ENCODE results near the gene TBL1XR1.

The TBL1XR1 gene

GRCh38 chr3:177111541-177111949 is 85.7 kb downstream of the TBL1XR1 start:
- no peaks in the 10 kb centered on the region for H3K27me3 ChIP-seq (ENCODE audit: control insufficient read depth, insufficient read depth, low read length)
- no peak overlapping the region for H3K4me3 ChIP-seq (ENCODE audit: low read depth, low read length)
- no peaks in the 10 kb centered on the region for H3K9me3 ChIP-seq (ENCODE audit: control insufficient read depth, insufficient read depth, low read length)
- H3K36me3 ChIP-seq (ENCODE audit: control insufficient read depth, insufficient read depth, low read length) = no peaks in the 10 kb centered on the region
- no peak overlapping the region for H3K9ac ChIP-seq (ENCODE audit: low read depth, low read length)
- H3K4me1 ChIP-seq (ENCODE audit: control insufficient read depth, insufficient read depth, low read length) = peaks cover 19% of the 10 kb centered on the region

- no peak overlapping the region for H3K4me3 ChIP-seq (ENCODE audit: low read depth, low read length)
- no peaks in the 10 kb centered on the region for H3K36me3 ChIP-seq (ENCODE audit: control insufficient read depth, insufficient read depth, low read length)
- no peaks in the 10 kb centered on the region for H3K27me3 ChIP-seq (ENCODE audit: control insufficient read depth, insufficient read depth, low read length)
- H3K9ac ChIP-seq (ENCODE audit: low read depth, low read length) = no peak overlapping the region
- no peaks in the 10 kb centered on the region for H3K9me3 ChIP-seq (ENCODE audit: control insufficient read depth, insufficient read depth, low read length)
- H3K4me1 ChIP-seq (ENCODE audit: control insufficient read depth, insufficient read depth, low read length) = peaks cover 21% of the 10 kb centered on the region
Measured at GRCh38 chr3:177110895-177111294, 86.4 kb downstream of the TBL1XR1 start.

GRCh38 chr3:177110386-177110785 is 86.9 kb downstream of the TBL1XR1 start:
- Histone ChIP-seq H3K4me1 (ENCODE audit: control insufficient read depth, insufficient read depth, low read length) (peaks cover 26% of the 10 kb centered on the region), H3K9me3 (ENCODE audit: control insufficient read depth, insufficient read depth, low read length) (no peaks in the 10 kb centered on the region), H3K4me3 (ENCODE audit: low read depth, low read length) (no peak overlapping the region), H3K27me3 (ENCODE audit: control insufficient read depth, insufficient read depth, low read length) (no peaks in the 10 kb centered on the region), H3K9ac (ENCODE audit: low read depth, low read length) (no peak overlapping the region), H3K36me3 (ENCODE audit: control insufficient read depth, insufficient read depth, low read length) (no peaks in the 10 kb centered on the region)

GRCh38 chr3:177109688-177110330 is 87.5 kb downstream of the TBL1XR1 start:
- Histone ChIP-seq H3K9ac (ENCODE audit: low read depth, low read length) (no peak overlapping the region), H3K4me3 (ENCODE audit: low read depth, low read length) (no peak overlapping the region), H3K4me1 (ENCODE audit: control insufficient read depth, insufficient read depth, low read length) (peaks cover 26% of the 10 kb centered on the region)

GRCh38 chr3:177108648-177109047 is 88.6 kb downstream of the TBL1XR1 start:
- H3K4me1 ChIP-seq (ENCODE audit: control insufficient read depth, insufficient read depth, low read length) = peaks cover 26% of the 10 kb centered on the region
- H3K9ac ChIP-seq (ENCODE audit: low read depth, low read length) = no peak overlapping the region

More at GRCh38 chr3:177109688-177110330, 87.5 kb downstream of the TBL1XR1 start:
- Histone ChIP-seq H3K36me3 (ENCODE audit: control insufficient read depth, insufficient read depth, low read length) (no peaks in the 10 kb centered on the region), H3K9me3 (ENCODE audit: control insufficient read depth, insufficient read depth, low read length) (no peaks in the 10 kb centered on the region), H3K27me3 (ENCODE audit: control insufficient read depth, insufficient read depth, low read length) (no peaks in the 10 kb centered on the region)

GRCh38 chr3:177107461-177108239 is 89.6 kb downstream of the TBL1XR1 start:
- Histone ChIP-seq H3K36me3 (ENCODE audit: control insufficient read depth, insufficient read depth, low read length) (no peaks in the 10 kb centered on the region), H3K9me3 (ENCODE audit: control insufficient read depth, insufficient read depth, low read length) (no peaks in the 10 kb centered on the region), H3K4me1 (ENCODE audit: control insufficient read depth, insufficient read depth, low read length) (peaks cover 26% of the 10 kb centered on the region), H3K9ac (ENCODE audit: low read depth, low read length) (no peak overlapping the region), H3K4me3 (ENCODE audit: low read depth, low read length) (no peak overlapping the region), H3K27me3 (ENCODE audit: control insufficient read depth, insufficient read depth, low read length) (no peaks in the 10 kb centered on the region)

More at GRCh38 chr3:177108648-177109047, 88.6 kb downstream of the TBL1XR1 start:
- Histone ChIP-seq H3K36me3 (ENCODE audit: control insufficient read depth, insufficient read depth, low read length) (no peaks in the 10 kb centered on the region), H3K27me3 (ENCODE audit: control insufficient read depth, insufficient read depth, low read length) (no peaks in the 10 kb centered on the region), H3K9me3 (ENCODE audit: control insufficient read depth, insufficient read depth, low read length) (no peaks in the 10 kb centered on the region), H3K4me3 (ENCODE audit: low read depth, low read length) (no peak overlapping the region)

- Histone ChIP-seq H3K9me3 (ENCODE audit: control insufficient read depth, insufficient read depth, low read length) (no peaks in the 10 kb centered on the region), H3K27me3 (ENCODE audit: control insufficient read depth, insufficient read depth, low read length) (no peaks in the 10 kb centered on the region), H3K9ac (ENCODE audit: low read depth, low read length) (no peak overlapping the region), H3K4me3 (ENCODE audit: low read depth, low read length) (no peak overlapping the region), H3K36me3 (ENCODE audit: control insufficient read depth, insufficient read depth, low read length) (no peaks in the 10 kb centered on the region), H3K4me1 (ENCODE audit: control insufficient read depth, insufficient read depth, low read length) (peaks cover 26% of the 10 kb centered on the region)
Measured at GRCh38 chr3:177106594-177106993, 90.7 kb downstream of the TBL1XR1 start.

- H3K4me3 ChIP-seq (ENCODE audit: low read depth, low read length) = no peak overlapping the region
- no peak overlapping the region for H3K9ac ChIP-seq (ENCODE audit: low read depth, low read length)
- H3K4me1 ChIP-seq (ENCODE audit: control insufficient read depth, insufficient read depth, low read length) = peaks cover 26% of the 10 kb centered on the region
Measured at GRCh38 chr3:177106184-177106583, 91.1 kb downstream of the TBL1XR1 start.

GRCh38 chr3:177105623-177106022 is 91.7 kb downstream of the TBL1XR1 start:
- H3K4me1 ChIP-seq (ENCODE audit: control insufficient read depth, insufficient read depth, low read length) = peaks cover 24% of the 10 kb centered on the region
- no peak overlapping the region for H3K9ac ChIP-seq (ENCODE audit: low read depth, low read length)
- H3K4me3 ChIP-seq (ENCODE audit: low read depth, low read length) = no peak overlapping the region
- no peaks in the 10 kb centered on the region for H3K9me3 ChIP-seq (ENCODE audit: control insufficient read depth, insufficient read depth, low read length)
- H3K36me3 ChIP-seq (ENCODE audit: control insufficient read depth, insufficient read depth, low read length) = no peaks in the 10 kb centered on the region
- no peaks in the 10 kb centered on the region for H3K27me3 ChIP-seq (ENCODE audit: control insufficient read depth, insufficient read depth, low read length)

More at GRCh38 chr3:177106184-177106583, 91.1 kb downstream of the TBL1XR1 start:
- Histone ChIP-seq H3K27me3 (ENCODE audit: control insufficient read depth, insufficient read depth, low read length) (no peaks in the 10 kb centered on the region), H3K36me3 (ENCODE audit: control insufficient read depth, insufficient read depth, low read length) (no peaks in the 10 kb centered on the region), H3K9me3 (ENCODE audit: control insufficient read depth, insufficient read depth, low read length) (no peaks in the 10 kb centered on the region)

GRCh38 chr3:177104299-177104992 is 92.8 kb downstream of the TBL1XR1 start:
- Histone ChIP-seq H3K4me3 (ENCODE audit: low read depth, low read length) (no peak overlapping the region), H3K9me3 (ENCODE audit: control insufficient read depth, insufficient read depth, low read length) (no peaks in the 10 kb centered on the region), H3K27me3 (ENCODE audit: control insufficient read depth, insufficient read depth, low read length) (no peaks in the 10 kb centered on the region), H3K9ac (ENCODE audit: low read depth, low read length) (no peak overlapping the region), H3K4me1 (ENCODE audit: control insufficient read depth, insufficient read depth, low read length) (peaks cover 12% of the 10 kb centered on the region), H3K36me3 (ENCODE audit: control insufficient read depth, insufficient read depth, low read length) (no peaks in the 10 kb centered on the region)

GRCh38 chr3:177102553-177102952 is 94.7 kb downstream of the TBL1XR1 start:
- Histone ChIP-seq H3K4me3 (ENCODE audit: low read depth, low read length) (no peak overlapping the region), H3K27me3 (ENCODE audit: control insufficient read depth, insufficient read depth, low read length) (no peaks in the 10 kb centered on the region), H3K4me1 (ENCODE audit: control insufficient read depth, insufficient read depth, low read length) (peaks cover 6% of the 10 kb centered on the region), H3K9ac (ENCODE audit: low read depth, low read length) (no peak overlapping the region), H3K36me3 (ENCODE audit: control insufficient read depth, insufficient read depth, low read length) (no peaks in the 10 kb centered on the region), H3K9me3 (ENCODE audit: control insufficient read depth, insufficient read depth, low read length) (no peaks in the 10 kb centered on the region)

Measured in iPS-15b (cell line).